HG03342 (cell line): ENCODE data around the gene FXYD1.

Experiments used
- ATAC-seq: cut with Tn5 transposase; IDR thresholded peaks from one replicate; pipeline ENCODE4 v1.9.1; 2021; ENCODE audit warnings: mild to moderate bottlenecking, moderate library complexity; ENCODE audit not compliant: unreplicated experiment

FXYD1 gene

GRCh38 chr19:35160629-35161433, 22.2 kb downstream of the FXYD1 start:
- no peak for ATAC-seq

GRCh38 chr19:35161434-35161743, 22.8 kb downstream of the FXYD1 start:
- ATAC-seq: no peak

- ATAC-seq: no peak
Observed at GRCh38 chr19:35162471-35163326, 24.1 kb downstream of the FXYD1 start.

GRCh38 chr19:35164418-35164817, 25.8 kb downstream of the FXYD1 start:
- no peak for ATAC-seq

GRCh38 chr19:35165200-35166058, 26.8 kb downstream of the FXYD1 start:
- no peak for ATAC-seq

- no peak for ATAC-seq
Observed at GRCh38 chr19:35166100-35167063, 27.8 kb downstream of the FXYD1 start.

- no peak for ATAC-seq
Observed at GRCh38 chr19:35167251-35168119, 28.9 kb downstream of the FXYD1 start.

GRCh38 chr19:35168196-35168595, 29.6 kb downstream of the FXYD1 start:
- no peak for ATAC-seq

- no peak for ATAC-seq
Observed at GRCh38 chr19:35169221-35169995, 30.8 kb downstream of the FXYD1 start.

- ATAC-seq: no peak
Observed at GRCh38 chr19:35170359-35171061, 31.9 kb downstream of the FXYD1 start.

- ATAC-seq: no peak
Observed at GRCh38 chr19:35171730-35172129, 33.1 kb downstream of the FXYD1 start.

GRCh38 chr19:35174226-35174625, 35.6 kb downstream of the FXYD1 start:
- ATAC-seq: no peak

GRCh38 chr19:35176181-35176570, 37.6 kb downstream of the FXYD1 start:
- no peak for ATAC-seq

- ATAC-seq: no peak
Observed at GRCh38 chr19:35177377-35178274, 39.0 kb downstream of the FXYD1 start.

- ATAC-seq: no peak
Observed at GRCh38 chr19:35178701-35179100, 40.1 kb downstream of the FXYD1 start.

GRCh38 chr19:35179830-35180229, 41.2 kb downstream of the FXYD1 start:
- no peak for ATAC-seq

- no peak for ATAC-seq
Observed at GRCh38 chr19:35181387-35181786, 42.8 kb downstream of the FXYD1 start.
